GM21529 (cell line): ENCODE results near the gene SLC2A6.
A peak's percentile ranks its signal among the peaks of the same experiment; 100 is the strongest.
"Not testable (repeated sequence)": the region's sequence is repeated elsewhere in the genome, so short reads cannot be mapped to it uniquely, and the experiment has no call there.

Source experiments
- ATAC-seq: cut with Tn5 transposase; IDR thresholded peaks from one replicate; pipeline ENCODE4 v1.9.1; 2021; ENCODE audit not compliant: unreplicated experiment

The SLC2A6 gene

DNA sequence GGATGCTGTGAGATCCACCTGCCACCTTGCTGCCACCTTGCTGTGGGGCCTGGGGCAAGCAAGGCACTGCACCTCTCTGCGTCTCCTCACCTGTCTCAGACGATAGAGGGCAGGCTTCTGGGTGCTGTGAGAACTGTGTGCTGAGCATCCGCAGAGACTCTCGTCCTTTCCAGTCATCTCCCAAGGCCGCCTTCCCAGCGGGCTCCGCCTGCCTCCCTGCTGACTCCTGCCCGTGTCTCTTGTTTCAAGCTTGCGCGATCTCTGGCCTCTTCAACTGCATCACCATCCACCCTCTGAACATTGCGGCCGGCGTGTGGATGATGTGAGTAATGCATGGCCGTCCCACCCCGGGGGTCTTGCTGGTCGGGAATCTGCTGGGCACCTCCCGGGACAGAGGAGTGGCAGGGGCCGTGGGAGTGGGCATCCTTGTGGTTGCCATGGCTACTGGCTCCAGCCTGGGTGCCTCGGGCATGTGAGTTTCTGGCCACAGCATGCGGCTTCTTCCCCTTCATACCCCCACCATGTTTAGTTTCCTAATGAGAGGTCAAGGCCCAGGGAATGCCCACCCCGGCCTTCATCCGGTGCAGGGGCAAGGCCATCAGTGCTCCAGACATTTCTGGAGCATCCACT lies 15.6 kb downstream of the SLC2A6 start:
- no peak for ATAC-seq

DNA sequence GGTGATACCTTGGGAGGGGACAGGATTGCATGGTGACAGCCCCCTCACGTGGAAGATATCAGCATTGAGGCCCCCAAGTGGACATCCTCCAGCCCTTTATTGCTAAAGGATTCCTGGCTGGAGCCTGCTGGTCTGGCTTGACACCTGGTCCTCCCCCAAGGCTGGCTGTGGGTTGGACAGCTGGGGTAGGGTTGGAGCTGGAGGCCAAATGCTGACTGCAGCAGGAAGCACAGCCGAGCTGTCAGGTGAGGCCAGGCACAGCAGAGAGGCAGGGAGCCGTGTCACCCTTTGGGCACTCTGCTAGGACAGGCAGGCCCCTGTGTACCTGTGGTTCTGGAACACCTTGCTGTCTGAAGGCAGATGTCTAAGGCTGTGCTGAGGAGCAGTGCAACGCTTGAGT lies 16.9 kb downstream of the SLC2A6 start:
- ATAC-seq, result no peak

DNA sequence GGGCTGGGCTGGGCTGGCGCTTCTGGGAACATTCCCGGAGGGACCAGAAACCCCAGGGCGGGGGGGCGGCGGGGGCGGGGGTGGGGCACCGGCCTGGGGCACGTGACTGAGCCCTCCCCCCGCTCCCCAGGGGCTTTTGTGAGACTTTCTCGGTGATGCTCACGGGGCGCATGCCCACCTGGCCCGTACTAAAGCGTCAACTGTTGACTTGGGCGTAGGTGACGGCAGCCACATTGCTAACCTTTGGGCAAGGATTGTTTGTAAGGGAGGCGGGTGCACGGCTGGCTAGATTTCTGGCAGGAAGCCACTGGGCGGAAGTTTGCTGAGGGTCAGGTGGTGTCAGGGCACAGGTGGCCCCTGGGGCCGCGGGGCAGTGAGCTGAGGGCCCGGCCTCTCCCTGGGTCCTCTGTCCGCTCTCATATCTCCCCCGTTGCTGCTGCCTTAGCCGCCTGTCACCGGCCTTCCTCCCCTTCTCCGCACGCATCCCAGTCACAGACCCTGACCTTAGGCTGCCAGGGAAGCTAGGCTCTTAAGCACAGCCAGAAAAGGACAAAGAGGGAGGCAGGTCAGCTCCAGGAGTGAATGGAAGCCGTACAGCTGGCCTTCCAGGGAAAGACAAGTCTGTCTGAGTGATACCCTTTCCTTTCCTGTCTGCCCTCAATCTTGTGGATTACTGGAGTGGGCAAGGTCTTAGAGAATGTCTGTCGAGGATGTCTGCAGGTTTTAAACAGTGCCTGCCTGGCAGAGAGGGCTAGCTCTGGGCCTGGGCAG lies 18.3 kb downstream of the SLC2A6 start:
- ATAC-seq, result peak; percentile 22

DNA sequence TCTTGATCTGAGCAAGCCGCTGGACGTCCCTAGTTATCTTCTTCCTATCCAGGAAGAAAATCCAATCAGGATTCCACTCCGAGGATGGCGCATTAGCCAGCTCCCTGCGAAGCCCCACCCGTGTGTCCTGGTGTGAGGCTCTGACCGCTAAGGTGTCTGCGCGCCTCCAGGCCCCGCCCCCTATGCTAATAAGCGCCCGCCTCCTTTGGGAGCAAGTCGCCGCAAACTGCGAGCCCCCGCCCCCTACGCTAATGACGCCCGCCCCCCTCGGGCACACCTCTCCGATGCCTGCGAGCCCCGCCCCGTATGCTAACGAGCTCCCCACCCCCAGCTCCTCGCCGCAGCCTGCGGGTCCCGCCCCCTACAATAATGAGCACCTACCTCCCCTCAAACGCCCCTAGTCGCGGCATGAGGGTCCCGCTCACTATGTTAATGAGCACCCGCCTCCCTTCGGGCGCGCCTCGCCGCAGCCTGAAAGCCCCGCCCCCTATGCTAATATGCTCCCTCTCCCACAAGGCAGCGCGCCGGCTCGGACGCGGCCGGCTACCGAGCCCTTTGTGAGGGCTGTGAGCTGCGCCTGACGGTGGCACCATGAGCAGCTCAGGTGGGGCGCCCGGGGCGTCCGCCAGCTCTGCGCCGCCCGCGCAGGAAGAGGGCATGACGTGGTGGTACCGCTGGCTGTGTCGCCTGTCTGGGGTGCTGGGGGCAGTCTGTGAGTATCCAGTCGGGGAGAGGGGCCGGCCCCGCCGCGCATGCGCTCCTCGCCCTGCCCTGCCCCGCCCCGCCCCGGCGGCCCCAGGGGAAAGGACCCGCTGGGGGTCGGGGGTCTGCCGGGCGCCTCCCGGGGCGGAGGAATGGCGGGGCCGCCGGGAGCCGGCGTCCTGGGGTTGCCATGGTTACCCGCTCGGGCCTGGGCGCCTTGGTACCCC lies 19.2 kb downstream of the SLC2A6 start, which contains the start of gene CACFD1:
CACFD1 (plus strand) TSS at position 503 of the 929 bp plus-strand sequence; CDS start at position 592, 89 bp downstream.
- peak; percentile 72 for ATAC-seq

DNA sequence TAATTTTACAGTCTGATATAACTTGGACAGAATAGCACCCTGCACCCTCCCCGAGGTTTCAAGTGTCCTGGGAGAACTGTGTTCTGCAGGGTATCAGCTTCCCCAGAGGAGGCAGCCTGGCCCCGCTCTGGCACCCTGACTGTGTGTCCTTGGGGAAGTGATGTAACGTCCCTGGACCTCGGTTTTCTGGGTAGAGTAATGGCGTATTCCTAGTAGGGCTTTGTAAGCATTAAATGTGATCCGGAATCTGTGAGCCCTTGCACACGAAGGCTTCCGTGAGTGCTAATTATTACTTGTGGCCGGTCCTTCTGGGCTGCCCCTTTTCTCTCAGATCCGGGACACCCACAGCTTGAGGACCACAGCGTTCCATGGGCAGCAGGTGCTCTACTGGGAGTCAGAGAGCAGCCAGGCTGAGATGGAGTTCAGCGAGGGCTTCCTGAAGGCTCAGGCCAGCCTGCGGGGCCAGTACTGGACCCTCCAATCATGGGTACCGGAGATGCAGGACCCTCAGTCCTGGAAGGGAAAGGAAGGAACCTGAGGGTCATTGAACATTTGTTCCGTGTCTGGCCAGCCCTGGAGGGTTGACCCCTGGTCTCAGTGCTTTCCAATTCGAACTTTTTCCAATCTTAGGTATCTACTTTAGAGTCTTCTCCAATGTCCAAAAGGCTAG lies 20.1 kb downstream of the SLC2A6 start:
- no peak for ATAC-seq

DNA sequence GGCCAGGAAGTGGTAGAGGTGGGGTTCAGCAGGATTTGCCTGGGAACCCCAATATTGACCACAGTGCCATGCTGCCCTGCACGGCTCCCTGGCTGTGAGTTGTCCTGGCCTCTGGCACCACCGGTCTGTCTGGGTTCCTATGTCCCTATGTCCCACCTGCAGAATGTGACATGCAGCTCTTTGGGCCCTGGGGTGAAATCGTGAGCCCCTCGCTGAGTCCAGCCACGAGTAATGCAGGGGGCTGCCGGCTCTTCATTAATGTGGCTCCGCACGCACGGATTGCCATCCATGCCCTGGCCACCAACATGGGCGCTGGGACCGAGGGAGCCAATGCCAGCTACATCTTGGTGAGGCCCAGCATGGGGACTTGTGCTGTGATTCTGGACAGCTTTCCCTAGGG lies 21.2 kb downstream of the SLC2A6 start:
- ATAC-seq, result no peak

DNA sequence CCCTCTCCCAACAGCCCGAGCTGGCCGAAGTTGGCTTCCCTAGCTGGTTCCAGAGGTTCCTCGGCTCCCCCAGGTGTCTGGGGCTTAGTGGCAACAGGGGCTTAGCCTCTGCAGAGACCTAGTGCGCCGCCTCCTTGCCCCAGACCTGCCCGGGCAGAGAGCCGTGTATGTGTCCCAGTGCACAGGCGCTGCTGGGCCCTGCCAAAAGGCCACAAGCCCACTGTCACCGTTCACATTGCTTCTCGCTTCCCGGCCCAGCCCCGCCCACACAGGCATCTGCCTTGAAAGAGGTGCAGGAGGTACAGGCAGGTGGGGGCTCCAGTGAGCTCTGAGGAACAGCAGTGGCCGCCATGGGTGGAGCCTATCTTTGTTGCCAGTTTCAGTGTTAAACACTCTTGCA lies 21.7 kb downstream of the SLC2A6 start:
- no peak for ATAC-seq

DNA sequence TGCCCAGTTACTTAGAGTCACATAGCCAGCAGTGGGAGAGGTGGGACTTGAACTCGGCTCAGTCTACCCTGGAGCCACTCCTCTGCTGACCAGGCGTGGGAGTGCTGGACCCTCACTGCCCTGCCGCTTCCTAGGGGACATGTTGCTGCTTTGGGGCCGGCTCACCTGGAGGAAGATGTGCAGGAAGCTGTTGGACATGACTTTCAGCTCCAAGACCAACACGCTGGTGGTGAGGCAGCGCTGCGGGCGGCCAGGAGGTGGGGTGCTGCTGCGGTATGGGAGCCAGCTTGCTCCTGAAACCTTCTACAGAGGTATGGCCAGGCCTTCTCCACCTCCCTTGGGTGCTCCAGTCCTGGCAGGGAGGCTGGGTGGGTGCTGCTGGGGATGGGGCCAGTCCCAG lies 22.5 kb downstream of the SLC2A6 start:
- ATAC-seq, result no peak

DNA sequence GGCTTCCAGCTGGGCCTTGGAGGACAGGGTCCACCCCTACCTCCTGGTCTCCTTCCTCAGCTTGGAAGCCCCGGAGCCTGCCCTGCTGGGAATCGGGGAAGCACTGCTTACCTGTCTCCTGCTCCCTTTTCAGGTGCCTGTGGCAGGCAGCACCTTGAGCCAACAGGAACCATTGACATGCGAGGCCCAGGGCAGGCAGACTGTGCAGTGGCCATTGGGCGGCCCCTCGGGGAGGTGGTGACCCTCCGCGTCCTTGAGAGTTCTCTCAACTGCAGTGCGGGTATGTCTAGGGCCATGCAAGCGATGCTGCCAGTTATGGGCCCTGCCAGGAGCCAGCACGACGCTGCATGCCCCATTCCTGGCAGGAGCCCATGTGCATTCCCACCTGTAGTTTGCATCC lies 23.0 kb downstream of the SLC2A6 start:
- ATAC-seq, result no peak

DNA sequence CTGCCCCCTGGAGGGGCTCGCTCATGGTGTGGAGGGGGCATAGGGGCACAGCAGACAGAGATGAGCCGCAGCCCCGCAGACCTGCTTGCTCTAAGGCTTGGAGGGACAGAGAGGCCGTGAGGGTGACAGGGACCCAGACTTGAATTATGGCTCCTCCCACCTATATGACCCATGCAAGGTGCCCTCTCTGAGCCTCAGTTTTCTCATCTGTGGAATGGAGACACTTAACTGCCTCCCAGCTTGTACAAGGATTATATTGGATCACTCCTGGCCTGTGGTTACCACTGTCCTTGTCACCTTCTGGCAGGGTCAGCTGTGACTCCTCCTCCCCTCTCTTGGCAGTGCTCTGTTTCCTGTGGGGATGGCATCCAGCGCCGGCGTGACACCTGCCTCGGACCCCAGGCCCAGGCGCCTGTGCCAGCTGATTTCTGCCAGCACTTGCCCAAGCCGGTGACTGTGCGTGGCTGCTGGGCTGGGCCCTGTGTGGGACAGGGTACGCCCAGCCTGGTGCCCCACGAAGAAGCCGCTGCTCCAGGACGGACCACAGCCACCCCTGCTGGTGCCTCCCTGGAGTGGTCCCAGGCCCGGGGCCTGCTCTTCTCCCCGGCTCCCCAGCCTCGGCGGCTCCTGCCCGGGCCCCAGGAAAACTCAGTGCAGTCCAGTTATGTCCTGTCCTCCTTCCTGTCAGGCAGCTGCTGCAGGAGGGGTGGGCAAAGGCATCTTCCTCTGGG lies 23.8 kb downstream of the SLC2A6 start:
- ATAC-seq, result no peak

DNA sequence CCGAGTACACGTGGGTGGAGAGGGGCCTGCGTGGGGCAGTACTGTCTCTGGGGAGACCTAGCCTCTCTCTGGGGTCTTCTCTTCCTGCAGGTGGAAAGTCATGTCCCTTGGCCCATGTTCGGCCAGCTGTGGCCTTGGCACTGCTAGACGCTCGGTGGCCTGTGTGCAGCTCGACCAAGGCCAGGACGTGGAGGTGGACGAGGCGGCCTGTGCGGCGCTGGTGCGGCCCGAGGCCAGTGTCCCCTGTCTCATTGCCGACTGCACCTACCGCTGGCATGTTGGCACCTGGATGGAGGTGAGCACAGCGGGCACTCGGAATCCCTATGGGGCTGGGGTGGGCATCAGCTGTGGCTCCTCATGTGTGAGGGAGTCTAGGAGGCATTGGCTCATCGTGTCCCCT lies 24.6 kb downstream of the SLC2A6 start:
- no peak for ATAC-seq

DNA sequence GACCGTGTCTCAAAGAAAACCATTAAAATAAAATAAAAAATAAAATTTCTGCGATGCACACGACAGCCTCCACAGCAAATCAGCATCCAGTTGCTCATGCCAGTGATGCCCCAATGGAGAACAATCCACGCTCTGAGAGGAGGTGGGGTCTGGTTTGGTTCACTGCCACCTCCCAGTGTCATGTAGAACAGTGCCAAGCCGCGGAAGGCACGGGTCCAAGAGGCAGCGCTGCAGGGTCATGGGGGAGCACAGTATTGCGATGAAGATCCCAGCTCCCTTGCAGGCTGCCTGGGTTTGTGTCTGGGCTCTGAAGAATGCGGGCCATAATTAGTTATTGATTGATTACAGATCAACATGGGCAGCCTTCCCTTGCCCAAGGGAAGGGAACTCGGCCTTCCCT lies 25.2 kb downstream of the SLC2A6 start:
- ATAC-seq, result no peak

DNA sequence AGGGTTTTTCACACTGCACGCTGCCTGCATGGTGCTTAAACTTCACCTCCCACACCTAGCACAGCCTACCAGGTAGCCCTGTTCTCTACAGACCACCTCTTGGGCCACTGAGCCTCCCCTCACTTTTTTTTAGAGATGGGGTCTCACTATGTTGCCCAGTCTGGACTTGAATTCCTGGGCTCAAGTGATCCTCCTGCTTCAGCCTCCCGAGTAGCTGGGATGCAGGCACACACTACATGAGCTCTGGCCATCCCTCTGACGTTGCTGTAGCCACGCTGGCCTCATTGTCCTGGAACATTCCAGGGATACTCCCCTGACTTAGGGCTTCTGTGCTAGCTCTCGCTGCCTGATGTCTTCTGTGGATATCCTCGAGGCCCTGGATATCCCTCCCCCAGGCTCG lies 26.3 kb downstream of the SLC2A6 start:
- no peak for ATAC-seq

DNA sequence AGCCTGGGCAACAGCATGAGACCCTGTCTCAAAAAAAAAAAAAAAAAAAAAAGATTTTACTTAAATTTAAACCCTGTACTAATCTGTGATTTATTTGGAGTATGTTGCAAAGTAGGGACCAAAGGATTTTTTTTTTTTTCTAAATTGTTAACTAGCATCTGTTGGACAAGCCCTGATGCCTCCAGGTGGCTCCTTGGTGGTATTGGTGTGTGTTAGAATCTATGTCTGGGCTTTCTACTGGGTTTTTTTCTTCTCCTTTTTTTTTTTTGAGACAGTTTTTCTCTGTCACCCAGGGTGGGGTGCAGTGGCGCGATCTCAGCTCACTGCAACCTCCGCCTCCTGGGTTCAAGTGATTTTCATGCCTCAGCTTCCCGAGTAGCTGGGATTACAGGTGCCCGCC lies 27.0 kb downstream of the SLC2A6 start:
- not testable (repeated sequence) for ATAC-seq

DNA sequence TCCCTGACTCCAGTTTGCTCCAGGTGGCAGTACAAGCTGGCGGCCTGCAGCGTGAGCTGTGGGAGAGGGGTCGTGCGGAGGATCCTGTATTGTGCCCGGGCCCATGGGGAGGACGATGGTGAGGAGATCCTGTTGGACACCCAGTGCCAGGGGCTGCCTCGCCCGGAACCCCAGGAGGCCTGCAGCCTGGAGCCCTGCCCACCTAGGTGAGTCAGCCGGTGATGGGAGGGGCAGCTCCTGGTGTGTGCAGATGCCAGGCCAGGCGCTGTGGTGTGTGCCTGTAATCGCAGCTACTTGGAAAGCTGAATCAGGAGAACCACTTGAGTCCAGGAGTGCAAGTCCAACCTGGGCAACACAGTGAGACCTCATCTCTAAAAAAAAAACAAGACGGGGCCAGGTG lies 29.1 kb downstream of the SLC2A6 start:
- no peak for ATAC-seq

DNA sequence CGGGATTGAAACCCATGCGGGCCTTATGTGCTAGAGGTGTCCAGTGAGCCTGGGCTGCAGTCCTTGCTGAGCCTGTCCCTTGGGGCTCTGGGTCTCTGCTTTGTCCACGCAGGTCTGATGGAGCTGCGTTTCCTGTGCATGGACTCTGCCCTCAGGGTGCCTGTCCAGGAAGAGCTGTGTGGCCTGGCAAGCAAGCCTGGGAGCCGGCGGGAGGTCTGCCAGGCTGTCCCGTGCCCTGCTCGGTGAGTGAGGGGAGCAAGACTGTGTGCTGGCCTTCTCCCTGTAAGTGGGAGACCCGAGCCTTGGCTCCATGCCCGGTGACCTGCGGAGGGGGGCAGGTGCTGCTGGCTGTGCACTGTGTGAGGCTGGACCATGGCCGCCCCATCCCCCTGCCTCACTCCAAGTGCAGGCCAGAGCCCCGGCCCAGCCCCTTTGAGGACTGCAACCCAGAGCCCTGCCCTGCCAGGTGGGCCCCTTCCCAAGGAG lies 30.4 kb downstream of the SLC2A6 start:
- no peak for ATAC-seq

DNA sequence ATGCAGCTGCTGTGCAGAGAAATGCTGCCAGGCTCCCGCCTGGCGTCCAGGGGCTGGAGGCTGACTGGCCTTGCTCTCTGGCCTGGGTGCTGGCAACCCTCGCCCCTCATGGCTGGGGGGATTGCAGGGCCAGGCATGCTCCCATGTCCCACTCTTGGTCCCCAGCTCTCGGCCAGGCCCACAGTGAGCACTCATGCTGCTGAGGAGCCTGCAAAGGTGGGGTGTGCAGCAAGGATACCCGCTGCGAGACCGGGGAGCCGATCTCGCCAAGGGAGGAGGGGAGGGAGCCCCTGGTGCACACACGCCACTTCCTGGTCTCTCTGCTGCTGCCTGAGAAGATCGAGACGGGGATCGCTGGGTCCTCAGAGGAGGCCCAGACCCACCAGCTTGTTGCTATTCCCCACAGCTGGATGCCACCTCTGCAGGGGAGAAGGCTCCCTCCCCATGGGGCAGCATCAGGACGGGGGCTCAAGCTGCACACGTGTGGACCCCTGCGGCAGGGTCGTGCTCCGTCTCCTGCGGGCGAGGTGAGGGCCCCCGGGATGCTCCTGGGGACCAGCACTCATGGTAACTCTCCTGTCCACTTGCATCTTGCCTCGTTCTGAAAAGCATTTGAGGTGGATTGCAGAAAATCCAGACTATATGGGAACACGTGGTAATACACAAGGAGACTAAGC lies 33.5 kb downstream of the SLC2A6 start:
- ATAC-seq, result no peak

DNA sequence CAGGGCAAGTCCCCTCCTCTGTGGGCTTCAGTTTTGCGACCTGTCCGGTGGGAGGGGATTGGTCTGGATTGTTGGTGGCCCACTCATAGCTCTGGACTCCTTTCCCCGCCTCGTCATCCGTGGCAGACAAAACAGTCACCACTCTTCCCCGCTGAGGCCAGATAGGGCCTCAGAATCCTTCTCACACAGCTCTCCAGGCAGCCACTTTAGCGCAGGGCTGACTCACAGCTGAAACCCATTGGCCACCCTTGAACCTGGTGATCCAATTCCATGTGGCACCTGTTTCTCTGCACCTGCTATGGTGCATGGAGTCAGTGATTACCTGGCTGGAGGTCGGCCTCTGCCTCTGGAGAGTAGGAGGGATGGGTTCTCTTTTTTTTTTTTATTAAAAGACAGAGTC lies 34.9 kb downstream of the SLC2A6 start:
- no peak for ATAC-seq

DNA sequence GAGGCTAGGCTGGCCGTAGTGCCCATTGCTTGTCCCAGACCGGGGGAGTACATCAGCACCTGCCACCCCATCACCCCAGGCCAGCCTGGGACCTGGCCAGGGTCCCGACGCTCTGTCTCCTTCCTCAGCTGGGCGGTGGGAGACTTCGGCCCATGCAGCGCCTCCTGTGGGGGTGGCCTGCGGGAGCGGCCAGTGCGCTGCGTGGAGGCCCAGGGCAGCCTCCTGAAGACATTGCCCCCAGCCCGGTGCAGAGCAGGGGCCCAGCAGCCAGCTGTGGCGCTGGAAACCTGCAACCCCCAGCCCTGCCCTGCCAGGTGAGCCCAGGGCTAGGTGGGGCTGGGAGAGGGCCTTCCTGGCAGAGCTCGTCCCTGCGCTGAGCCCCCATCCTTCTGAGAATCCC lies 35.7 kb downstream of the SLC2A6 start:
- no peak for ATAC-seq

DNA sequence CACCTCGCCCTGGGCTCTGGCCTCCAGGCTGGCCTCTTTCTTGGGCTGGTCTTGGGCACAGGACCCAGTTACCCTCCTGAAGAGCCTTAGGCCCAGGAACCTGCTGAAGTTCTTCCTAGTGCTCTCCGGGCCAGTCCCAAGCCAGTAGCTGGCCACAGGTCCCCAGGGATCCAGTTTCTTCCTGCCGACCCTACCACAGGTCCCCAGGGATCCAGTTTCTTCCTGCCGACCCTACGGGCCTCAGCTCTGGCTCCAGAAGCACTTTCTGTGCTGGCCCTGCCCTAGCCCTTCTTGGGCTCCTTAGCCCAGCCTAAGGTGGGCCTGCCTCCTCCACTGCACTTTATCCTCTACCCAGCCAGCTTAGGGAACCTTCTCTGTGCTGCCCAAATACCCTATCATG lies 37.3 kb downstream of the SLC2A6 start:
- ATAC-seq, result no peak
